Uterus (tissue), 4 donors: ENCODE results near the gene HTR3A. TPM values are rescaled to one million over a fixed set of nuclear protein-coding genes. Genes with fewer than 3 reads are reported as not detected.

Source experiments
- DNase-seq, 2 donors: peaks; one replicate each; pipeline ENCODE4 v3.0.0-alpha.2; 2019 to 2020
- H3K27ac ChIP-seq, 2 donors: fragments of 200-600 bp; sonication (generic); 1 replicate in 1 of 2; 2 replicates in 1 of 2; pipeline ENCODE4 v1.5.1; 2016 to 2018
- H3K27me3 ChIP-seq, 2 donors: fragments of 200-600 bp; sonication (generic); one replicate each; pipeline ENCODE4 v1.5.1; 2018 to 2019; ENCODE audit warnings: control low read depth in 1 of 2
- H3K36me3 ChIP-seq, 2 donors: fragments of 200-600 bp; sonication (generic); one replicate each; pipeline ENCODE4 v1.5.1; 2019; ENCODE audit warnings: control low read depth in 1 of 2
- H3K4me1 ChIP-seq, 2 donors: fragments of 200-600 bp; sonication (generic); one replicate each; pipeline ENCODE4 v1.5.1; 2018 to 2019; ENCODE audit warnings: control low read depth in 1 of 2
- H3K4me3 ChIP-seq, 2 donors: fragments of 200-600 bp; sonication (generic); 1 replicate in 1 of 2; 2 replicates in 1 of 2; pipeline ENCODE4 v1.5.1; 2018 to 2019; ENCODE audit warnings: mild to moderate bottlenecking in 1 of 2
- H3K9me3 ChIP-seq, 2 donors: fragments of 200-600 bp; sonication (generic); one replicate each; pipeline ENCODE4 v1.5.1; 2019; ENCODE audit warnings: control low read depth in 1 of 2
- CTCF ChIP-seq, 4 experiments: fragments of 200-600 bp in 2 of 4; fragments of 450-650 bp in 2 of 4; sonication (generic) in 2 of 4; IDR thresholded peaks; one replicate each; pipeline ENCODE4 v1.5.1; 2016 to 2019; ENCODE audit warnings: antibody characterized with exemption in 4 of 4, mild to moderate bottlenecking in 2 of 4, moderate library complexity in 1 of 4
- POLR2A ChIP-seq, 2 donors: fragments of 450-650 bp; IDR thresholded peaks; one replicate each; pipeline ENCODE4 v1.6.1; 2016; ENCODE audit warnings: antibody characterized with exemption in 2 of 2, mild to moderate bottlenecking in 1 of 2, moderate library complexity in 1 of 2
- intact Hi-C: fragments of 100-400 bp; cut with DNase I; formaldehyde crosslinking; loops from one replicate; pipeline ENCODE4 v1.15.1; 2023; ENCODE audit warnings: low total_unique reads
- total RNA-seq, 4 donors: library from RNA; depleted of rRNA in 3 of 4; stranded (reverse); fragments of >200 nt in 3 of 4; gene quantifications; one replicate each; pipeline versions ENCODE4 v1.1.0 to v1.2.4, GENCODE V29; 2014 to 2023
- donor health status: DM: yes; HTN: yes; CAD: no.

Gene HTR3A
- total RNA-seq, 4 donors from 2014 or later: 0.14 to 0.21 TPM; not detected in 2

- DNase-seq: no peak
- no peaks in the 10 kb centered on the region for H3K4me1 ChIP-seq
Measured at GRCh38 chr11:114011443-114011842, 36.5 kb downstream of the HTR3A start.

GRCh38 chr11:114015117-114015516, 40.2 kb downstream of the HTR3A start:
- no peaks in the 10 kb centered on the region for H3K27me3 ChIP-seq
- no peak for DNase-seq
- H3K36me3 ChIP-seq: no peaks in the 10 kb centered on the region
- intact Hi-C loops: no loop called here
- H3K27ac ChIP-seq: no peak overlapping the region
- H3K4me1 ChIP-seq: no peaks in the 10 kb centered on the region
- no peak overlapping the region for H3K4me3 ChIP-seq
- TF ChIP-seq CTCF (IDR thresholded peaks at IDR 0.05): no peak
- TF ChIP-seq POLR2A (IDR thresholded peaks at IDR 0.05): no peak
- H3K9me3 ChIP-seq: no peaks in the 10 kb centered on the region

More at GRCh38 chr11:114011443-114011842, 36.5 kb downstream of the HTR3A start:
- no peaks in the 10 kb centered on the region for H3K36me3 ChIP-seq
- intact Hi-C loops: no loop called here
- H3K27ac ChIP-seq: no peak overlapping the region
- H3K27me3 ChIP-seq: no peaks in the 10 kb centered on the region
- TF ChIP-seq CTCF (IDR thresholded peaks at IDR 0.05): no peak
- H3K4me3 ChIP-seq: no peak overlapping the region
- no peaks in the 10 kb centered on the region for H3K9me3 ChIP-seq

- DNase-seq: no peak
- Histone ChIP-seq H3K4me1 (no peaks in the 10 kb centered on the region), H3K9me3 (no peaks in the 10 kb centered on the region), H3K27me3 (no peaks in the 10 kb centered on the region), H3K36me3 (no peaks in the 10 kb centered on the region), H3K27ac (no peak overlapping the region), H3K4me3 (no peak overlapping the region)
- intact Hi-C loops: no loop called here
- no peak for TF ChIP-seq POLR2A (IDR thresholded peaks at IDR 0.05)
- TF ChIP-seq CTCF (IDR thresholded peaks at IDR 0.05): no peak
Measured at GRCh38 chr11:114016986-114017385, 42.1 kb downstream of the HTR3A start.

DNA sequence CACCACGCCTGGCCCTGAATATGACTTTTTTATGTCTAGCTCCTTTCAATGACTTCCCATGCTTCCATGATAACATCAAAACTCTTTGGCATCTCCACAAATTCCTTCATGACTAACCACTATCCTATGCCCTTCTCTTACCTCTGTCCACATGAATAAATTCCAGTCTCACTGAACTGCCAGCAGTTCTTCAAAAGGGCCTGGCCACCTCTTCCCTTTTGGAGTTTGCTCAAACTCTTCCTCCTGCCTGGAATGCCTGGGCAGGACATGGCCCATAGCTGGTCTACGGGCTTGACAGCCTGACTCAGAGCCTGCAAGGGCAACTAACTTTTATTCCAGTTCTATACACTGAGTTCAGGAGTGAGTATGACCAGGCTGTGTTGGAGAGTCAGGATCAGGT, 42.8 kb downstream of the HTR3A start:
- no peaks in the 10 kb centered on the region for H3K9me3 ChIP-seq
- intact Hi-C loops: no loop called here
- H3K4me1 ChIP-seq: no peaks in the 10 kb centered on the region
- no peak for TF ChIP-seq CTCF (IDR thresholded peaks at IDR 0.05)
- no peak for TF ChIP-seq POLR2A (IDR thresholded peaks at IDR 0.05)
- H3K27me3 ChIP-seq: no peaks in the 10 kb centered on the region
- H3K36me3 ChIP-seq: no peaks in the 10 kb centered on the region
- DNase-seq: no peak
- H3K4me3 ChIP-seq: no peak overlapping the region
- no peak overlapping the region for H3K27ac ChIP-seq

DNA sequence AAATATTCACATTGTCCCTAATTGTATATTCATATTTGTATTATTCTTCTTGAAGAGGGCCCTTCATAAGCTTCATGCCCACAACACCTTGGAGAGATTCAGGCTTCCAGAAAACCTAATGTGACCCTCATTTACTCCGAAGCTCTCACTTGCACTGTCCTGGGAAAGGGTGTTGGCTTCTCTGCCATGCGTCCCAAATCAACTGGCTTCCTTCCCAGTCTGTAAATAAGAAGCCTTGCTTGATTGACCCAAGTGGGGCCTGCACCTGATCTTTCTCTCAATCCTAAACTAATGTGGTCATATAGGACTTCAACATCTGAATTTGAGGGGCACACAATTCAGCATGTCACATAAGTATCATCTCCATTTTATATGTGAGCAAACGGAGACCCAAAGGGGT, 44.1 kb downstream of the HTR3A start:
- intact Hi-C loops: no loop called here
- TF ChIP-seq CTCF (IDR thresholded peaks at IDR 0.05) (no peak), POLR2A (IDR thresholded peaks at IDR 0.05) (no peak)

More for the DNA sequence above, 44.1 kb downstream of the HTR3A start:
- Histone ChIP-seq H3K4me3 (no peak overlapping the region), H3K27ac (no peak overlapping the region), H3K4me1 (no peaks in the 10 kb centered on the region), H3K27me3 (no peaks in the 10 kb centered on the region), H3K36me3 (no peaks in the 10 kb centered on the region), H3K9me3 (no peaks in the 10 kb centered on the region)
- DNase-seq: no peak
